BJ (cell line): ENCODE results near the gene KREMEN2. TPM values are rescaled to one million over a fixed set of nuclear protein-coding genes. Genes with fewer than 3 reads are reported as not detected.

Experiments used
- CTCF ChIA-PET: fragments of 350-600 bp; formaldehyde crosslinking; extraction: SDS; loops from one replicate; lab custom pipeline; 2021; ENCODE audit warnings: antibody characterized with exemption, inconsistent platforms; lab: Yijun Ruan, JAX
- POLR2A ChIA-PET: fragments of 300-600 bp; sonication (Branson Sonifier 250); formaldehyde crosslinking; extraction: SDS; loops from one replicate; lab custom pipeline; 2021; ENCODE audit warnings: antibody characterized with exemption; lab: Charles Lee
- DNase-seq: peaks from one replicate; pipeline ENCODE4 v3.0.0-alpha.2; 2011; ENCODE audit warnings: low read depth
- H3K27me3 ChIP-seq: 2 replicates; pipeline ENCODE4 v1.6.0; 2011; ENCODE audit warnings: low read length; ENCODE audit not compliant: control insufficient read depth, insufficient read depth
- H3K36me3 ChIP-seq: 2 replicates; pipeline ENCODE4 v1.5.1; 2011; ENCODE audit warnings: low read length; ENCODE audit not compliant: control insufficient read depth, insufficient read depth
- H3K4me3 ChIP-seq: 2 replicates; pipeline ENCODE4 v1.5.1; 2011; ENCODE audit warnings: low read depth, mild to moderate bottlenecking, control low read depth, low read length
- CTCF ChIP-seq: IDR thresholded peaks from 2 replicates; pipeline ENCODE4 v1.5.1; 2011; ENCODE audit warnings: low read depth, mild to moderate bottlenecking, control low read depth, inconsistent platforms, low read length, moderate library complexity; ENCODE audit not compliant: insufficient read depth
- polyA plus RNA-seq: library from polyadenylated mRNA; depleted of rRNA; stranded (reverse); fragments of >200 nt; gene quantifications from 2 replicates; pipeline ENCODE4 v1.2.3, GENCODE V29; 2011; rRNA removed
- small RNA-seq: library from RNA; depleted of rRNA; stranded (forward); fragments of <200 nt; gene quantifications from one replicate; pipeline ENCODE3, GENCODE V24; 2012; ENCODE audit warnings: low replicate concordance, low read depth; ENCODE audit not compliant: insufficient read length

The KREMEN2 gene
- polyA plus RNA-seq, 1 experiment, result not detected

- H3K27me3 ChIP-seq, result peaks cover 5% of the 10 kb centered on the region
- TF ChIP-seq CTCF, result no peak
- H3K36me3 ChIP-seq, result no peaks in the 10 kb centered on the region
- no peak for DNase-seq
- H3K4me3 ChIP-seq, result no peak overlapping the region
- POLR2A ChIA-PET, result no interaction called here
- CTCF ChIA-PET, result interaction anchor here (0.7 to 1.8 kb wide), 3 partner anchors 13 to 26 kb away, joined by 3 to 6 read pairs (median 3); no protein-coding TSS in a partner anchor
These were observed 50.9 kb downstream of the KREMEN2 start for GRCh38 chr16:3014971-3015370.

- no peak for TF ChIP-seq CTCF
- CTCF ChIA-PET, result interaction anchor here (1.4 kb wide), 1 partner anchor 12 kb away, joined by 3 read pairs; no protein-coding TSS in a partner anchor
- Histone ChIP-seq H3K36me3 (no peaks in the 10 kb centered on the region), H3K4me3 (no peak overlapping the region), H3K27me3 (peaks cover 5% of the 10 kb centered on the region)
- no peak for DNase-seq
- POLR2A ChIA-PET, result no interaction called here
These were observed 51.9 kb downstream of the KREMEN2 start for GRCh38 chr16:3015865-3016521.

- no peak for DNase-seq
- Histone ChIP-seq H3K27me3 (peaks cover 1% of the 10 kb centered on the region; the same call in 1 of the 2 replicates), H3K4me3 (no peak overlapping the region), H3K36me3 (peaks cover 8% of the 10 kb centered on the region)
- no peak for TF ChIP-seq CTCF
- CTCF ChIA-PET, result no interaction called here
- POLR2A ChIA-PET, result no interaction called here
These were observed 53.3 kb downstream of the KREMEN2 start for GRCh38 chr16:3017344-3017743.

Small RNA genes within 50 kb of the gene (small RNA-seq; reads per million reads assigned to genes)
- gene LINC00514, result not detected

Other genes starting within 250 kb of the KREMEN2 start
- gene PRSS27, start 244.1 kb upstream of the KREMEN2 start, polyA plus RNA-seq, result 0.81 and 0.97 TPM in 2 replicates
- gene SRRM2, start 211.6 kb upstream of the KREMEN2 start, polyA plus RNA-seq, result 72.6 and 105 TPM in 2 replicates
- 212 and 215 TPM in 2 replicates for gene ELOB, start 187.0 kb upstream of the KREMEN2 start, polyA plus RNA-seq
- gene PRSS33, start 176.7 kb upstream of the KREMEN2 start, polyA plus RNA-seq, result not detected in 2 replicates
- not detected in 2 replicates for gene PRSS41, start 165.8 kb upstream of the KREMEN2 start, polyA plus RNA-seq
- 0.13 TPM in 1 of 2 replicates, not detected in the other for gene PRSS21, start 147.0 kb upstream of the KREMEN2 start, polyA plus RNA-seq
- gene ZG16B, start 134.0 kb upstream of the KREMEN2 start, polyA plus RNA-seq, result 0.10 TPM in 2 replicates
- gene PRSS22, start 106.1 kb upstream of the KREMEN2 start, polyA plus RNA-seq, result not detected in 2 replicates
- gene FLYWCH2, start 81.1 kb upstream of the KREMEN2 start, polyA plus RNA-seq, result 25.6 and 39.9 TPM in 2 replicates
- gene FLYWCH1, start 52.3 kb upstream of the KREMEN2 start, polyA plus RNA-seq, result 16.2 and 25.4 TPM in 2 replicates
- gene PAQR4, start 5.1 kb downstream of the KREMEN2 start, polyA plus RNA-seq, result 2.7 and 4.4 TPM in 2 replicates
- 3.6 and 6.9 TPM in 2 replicates for gene PKMYT1, start 16.2 kb downstream of the KREMEN2 start, polyA plus RNA-seq
- gene CLDN9, start 48.6 kb downstream of the KREMEN2 start, polyA plus RNA-seq, result not detected in 2 replicates
- 0.12 TPM in 1 of 2 replicates, not detected in the other for gene CLDN6, start 53.9 kb downstream of the KREMEN2 start, polyA plus RNA-seq
- gene TNFRSF12A, start 56.1 kb downstream of the KREMEN2 start, polyA plus RNA-seq, result 218 and 282 TPM in 2 replicates
- 26.2 and 33.7 TPM in 2 replicates for gene HCFC1R1, start 59.7 kb downstream of the KREMEN2 start, polyA plus RNA-seq
- gene THOC6, start 59.8 kb downstream of the KREMEN2 start, polyA plus RNA-seq, result 11.0 and 20.5 TPM in 2 replicates
- 0.04 and 0.09 TPM in 2 replicates for gene BICDL2, start 72.7 kb downstream of the KREMEN2 start, polyA plus RNA-seq
- 0.01 and 0.02 TPM in 2 replicates for gene MMP25, start 82.3 kb downstream of the KREMEN2 start, polyA plus RNA-seq
- gene IL32, start 101.4 kb downstream of the KREMEN2 start, polyA plus RNA-seq, result 11.3 and 18.1 TPM in 2 replicates
- not detected in 2 replicates for gene ZSCAN10, start 135.0 kb downstream of the KREMEN2 start, polyA plus RNA-seq
- 4.2 and 9.0 TPM in 2 replicates for gene ZNF205, start 148.3 kb downstream of the KREMEN2 start, polyA plus RNA-seq
- 0.63 and 0.77 TPM in 2 replicates for gene ZNF213, start 170.8 kb downstream of the KREMEN2 start, polyA plus RNA-seq
- 0.33 and 0.64 TPM in 2 replicates for gene OR1F1, start 223.9 kb downstream of the KREMEN2 start, polyA plus RNA-seq